ENCODE results near the gene ARMC2.

DNA sequence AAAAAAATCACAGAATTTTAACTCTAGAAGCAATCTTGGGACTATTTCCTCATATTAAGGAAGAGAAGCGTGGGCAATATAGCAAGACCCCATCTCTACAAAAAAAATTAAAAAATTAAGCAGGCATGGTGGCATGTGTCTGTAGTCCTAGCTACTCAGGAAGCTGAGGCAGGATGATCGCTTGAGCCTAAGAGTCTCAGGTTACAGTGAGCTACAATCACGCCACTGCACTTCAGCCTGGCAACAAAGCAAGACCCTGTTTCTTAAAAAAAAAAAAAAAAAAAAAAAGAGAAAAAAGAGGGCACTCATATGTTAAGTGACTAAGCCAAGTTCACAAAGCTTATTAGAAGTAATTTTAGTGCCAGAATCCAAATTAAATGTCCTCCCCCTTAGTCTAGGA is 145.7 kb downstream of the ARMC2 start:
- no peak for TF ChIP-seq CTCF (IDR thresholded peaks at IDR 0.05)
- TF ChIP-seq POLR2A (IDR thresholded peaks at IDR 0.05): no peak
- no peak for TF ChIP-seq POLR2AphosphoS5 (IDR thresholded peaks at IDR 0.05)
